ENCODE results near the gene APBA2.

DNA sequence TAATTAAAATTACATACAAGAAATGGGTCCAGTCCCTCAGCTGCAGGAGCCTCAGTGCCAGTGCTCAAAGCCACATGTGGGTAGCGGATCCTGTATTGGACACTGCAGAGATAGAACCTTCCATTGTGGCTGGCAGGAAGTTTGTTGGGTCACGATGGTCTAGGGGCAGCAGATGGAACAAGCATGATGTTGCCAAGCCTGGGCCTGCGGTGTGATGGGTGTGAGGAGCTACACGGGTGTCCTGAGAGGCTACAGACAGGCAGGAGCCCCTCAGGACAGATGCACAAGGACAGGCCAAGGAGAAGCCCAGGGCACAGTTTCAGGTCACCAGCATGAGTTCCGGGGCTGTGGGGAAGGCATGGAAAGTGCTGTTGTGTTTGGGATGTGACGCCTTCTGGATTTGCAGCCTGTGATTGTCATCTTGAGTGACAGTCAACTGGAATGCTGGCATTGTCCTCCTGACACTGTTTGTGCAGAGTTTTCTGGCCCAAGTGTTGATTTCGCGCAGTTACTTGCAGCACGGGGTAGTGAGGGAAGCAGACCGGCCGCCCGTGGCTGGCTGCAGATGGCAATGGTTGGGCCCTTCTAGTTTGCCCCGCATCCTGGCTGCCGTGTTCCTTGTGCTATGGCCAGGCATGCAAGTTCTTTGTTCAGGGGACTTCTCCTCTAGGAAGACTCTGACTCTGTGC, 206.7 kb downstream of the APBA2 start:
- TF ChIP-seq, protein P1, sequence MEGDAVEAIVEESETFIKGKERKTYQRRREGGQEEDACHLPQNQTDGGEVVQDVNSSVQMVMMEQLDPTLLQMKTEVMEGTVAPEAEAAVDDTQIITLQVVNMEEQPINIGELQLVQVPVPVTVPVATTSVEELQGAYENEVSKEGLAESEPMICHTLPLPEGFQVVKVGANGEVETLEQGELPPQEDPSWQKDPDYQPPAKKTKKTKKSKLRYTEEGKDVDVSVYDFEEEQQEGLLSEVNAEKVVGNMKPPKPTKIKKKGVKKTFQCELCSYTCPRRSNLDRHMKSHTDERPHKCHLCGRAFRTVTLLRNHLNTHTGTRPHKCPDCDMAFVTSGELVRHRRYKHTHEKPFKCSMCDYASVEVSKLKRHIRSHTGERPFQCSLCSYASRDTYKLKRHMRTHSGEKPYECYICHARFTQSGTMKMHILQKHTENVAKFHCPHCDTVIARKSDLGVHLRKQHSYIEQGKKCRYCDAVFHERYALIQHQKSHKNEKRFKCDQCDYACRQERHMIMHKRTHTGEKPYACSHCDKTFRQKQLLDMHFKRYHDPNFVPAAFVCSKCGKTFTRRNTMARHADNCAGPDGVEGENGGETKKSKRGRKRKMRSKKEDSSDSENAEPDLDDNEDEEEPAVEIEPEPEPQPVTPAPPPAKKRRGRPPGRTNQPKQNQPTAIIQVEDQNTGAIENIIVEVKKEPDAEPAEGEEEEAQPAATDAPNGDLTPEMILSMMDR (IDR thresholded peaks at IDR 0.05; ENCODE audit: low read depth, low read length): no peak
- TF ChIP-seq EZH2phosphoT487 (IDR thresholded peaks at IDR 0.05; ENCODE audit: low read depth): no peak
